Stimulated activated CD8-positive, alpha-beta memory T cell treated with anti-CD3 and anti-CD28 coated beads, Interleukin-7, amount 100 ng/mL, for 1 hour (primary cell): Measurements from ENCODE around the gene APBA2.

Source experiments
- DNase-seq, 2 donors: peaks; one replicate each; pipeline ENCODE4 v3.0.0-alpha.2; 2020; ENCODE audit warnings: low read depth in 2 of 2

APBA2 gene

GRCh38 chr15:28896951-28897350, 11.2 kb downstream of the APBA2 start:
- no peak for DNase-seq

GRCh38 chr15:28897861-28898585, 12.2 kb downstream of the APBA2 start:
- DNase-seq, result no peak

GRCh38 chr15:28899061-28899738, 13.4 kb downstream of the APBA2 start:
- DNase-seq, result no peak

- no peak for DNase-seq
Measured at GRCh38 chr15:28900041-28900891, 14.5 kb downstream of the APBA2 start.

DNA sequence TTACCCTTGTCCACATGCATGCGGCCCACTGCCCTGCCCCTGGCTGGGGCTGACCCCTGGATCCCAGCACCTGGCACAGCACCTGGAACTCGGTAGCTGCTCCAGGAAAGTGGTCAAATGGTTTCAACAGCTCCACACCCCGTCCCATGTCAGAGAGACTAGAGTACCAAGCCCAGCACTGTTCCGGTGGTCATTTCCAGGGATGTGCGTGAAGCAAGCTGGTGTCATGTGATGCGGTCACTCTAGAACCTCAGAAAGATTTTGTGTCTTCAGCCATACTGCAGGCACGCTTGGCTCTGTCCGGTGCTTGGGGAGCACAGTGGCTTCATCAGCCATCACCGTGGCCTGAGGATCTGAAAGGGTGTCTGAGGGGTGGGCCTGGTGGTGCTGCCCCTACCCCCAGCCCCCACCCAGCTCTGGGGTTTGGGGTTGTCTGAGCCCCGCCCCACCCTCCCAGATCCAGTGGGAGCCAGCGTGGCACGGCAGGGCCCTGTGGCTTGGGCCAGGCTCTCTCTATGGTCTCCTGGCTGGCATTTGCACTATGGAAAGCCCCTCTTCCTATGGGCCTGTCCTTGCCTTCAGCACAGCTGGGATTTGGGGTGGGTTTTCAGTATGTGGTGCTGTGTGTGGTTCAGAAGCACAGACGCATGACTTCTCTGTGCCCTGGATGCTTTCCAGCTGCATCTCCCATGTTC, 15.3 kb downstream of the APBA2 start:
- DNase-seq, result no peak

DNA sequence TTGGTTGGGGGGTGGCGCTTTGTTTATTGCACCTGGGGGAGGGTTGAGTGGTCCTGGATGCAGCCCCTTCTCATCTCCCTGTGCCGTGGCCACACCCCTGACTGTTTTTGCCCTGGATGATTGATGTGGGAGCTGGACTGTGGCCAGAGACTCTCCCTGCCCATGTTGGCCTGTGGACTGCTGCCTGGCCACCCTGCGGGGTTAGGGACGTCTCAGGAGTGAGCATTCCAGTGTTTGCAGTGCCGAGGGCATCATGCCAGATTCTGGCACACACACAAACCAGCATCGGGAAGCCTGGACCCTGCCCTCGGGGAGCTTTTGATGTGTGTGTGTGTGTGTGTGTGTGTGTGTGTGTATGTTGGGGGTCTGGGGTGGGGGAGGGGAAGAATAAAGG, 15.8 kb downstream of the APBA2 start:
- DNase-seq, result no peak

GRCh38 chr15:28901987-28902745, 16.4 kb downstream of the APBA2 start:
- DNase-seq, result no peak

DNA sequence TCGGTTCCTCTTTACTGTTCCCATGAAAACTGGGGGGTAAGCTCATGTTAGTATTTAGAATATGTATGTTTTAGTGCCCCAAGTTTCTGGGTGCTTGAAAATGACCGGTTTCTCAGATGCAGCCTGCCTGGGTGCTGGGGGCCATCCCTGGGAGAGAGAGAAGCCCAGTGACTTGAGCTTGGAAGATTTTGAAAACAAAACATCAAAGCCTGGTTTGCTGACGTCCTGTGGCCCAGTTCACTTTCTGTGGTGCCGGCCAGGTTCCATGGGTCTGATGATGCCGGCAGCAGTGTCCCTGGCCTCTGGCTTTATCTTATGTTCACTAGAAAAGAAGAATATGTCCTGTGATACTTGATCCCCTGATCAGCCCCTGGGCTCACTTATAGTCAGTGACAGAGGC, 17.1 kb downstream of the APBA2 start:
- DNase-seq, result no peak

DNA sequence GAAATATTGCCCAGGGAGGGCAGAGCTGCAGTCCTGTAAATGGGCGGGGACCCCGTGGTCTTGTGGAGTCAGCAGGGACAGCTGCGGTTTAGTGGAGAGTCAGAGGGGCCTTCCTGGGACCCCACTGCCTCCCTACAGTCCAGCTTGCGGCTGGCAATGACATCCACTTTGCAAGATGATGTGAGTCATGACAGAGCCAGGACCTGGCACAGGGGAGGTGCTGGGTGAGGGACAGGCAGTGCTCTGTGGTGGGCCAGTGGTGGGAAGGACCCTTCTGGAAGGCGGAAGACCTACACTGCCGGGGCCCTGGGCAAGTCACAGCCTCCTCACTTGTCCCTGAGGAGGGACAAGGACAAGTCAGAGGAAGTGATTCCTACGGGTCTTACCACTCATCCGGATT, 17.8 kb downstream of the APBA2 start:
- no peak for DNase-seq

GRCh38 chr15:28904003-28904402, 18.2 kb downstream of the APBA2 start:
- no peak for DNase-seq

DNA sequence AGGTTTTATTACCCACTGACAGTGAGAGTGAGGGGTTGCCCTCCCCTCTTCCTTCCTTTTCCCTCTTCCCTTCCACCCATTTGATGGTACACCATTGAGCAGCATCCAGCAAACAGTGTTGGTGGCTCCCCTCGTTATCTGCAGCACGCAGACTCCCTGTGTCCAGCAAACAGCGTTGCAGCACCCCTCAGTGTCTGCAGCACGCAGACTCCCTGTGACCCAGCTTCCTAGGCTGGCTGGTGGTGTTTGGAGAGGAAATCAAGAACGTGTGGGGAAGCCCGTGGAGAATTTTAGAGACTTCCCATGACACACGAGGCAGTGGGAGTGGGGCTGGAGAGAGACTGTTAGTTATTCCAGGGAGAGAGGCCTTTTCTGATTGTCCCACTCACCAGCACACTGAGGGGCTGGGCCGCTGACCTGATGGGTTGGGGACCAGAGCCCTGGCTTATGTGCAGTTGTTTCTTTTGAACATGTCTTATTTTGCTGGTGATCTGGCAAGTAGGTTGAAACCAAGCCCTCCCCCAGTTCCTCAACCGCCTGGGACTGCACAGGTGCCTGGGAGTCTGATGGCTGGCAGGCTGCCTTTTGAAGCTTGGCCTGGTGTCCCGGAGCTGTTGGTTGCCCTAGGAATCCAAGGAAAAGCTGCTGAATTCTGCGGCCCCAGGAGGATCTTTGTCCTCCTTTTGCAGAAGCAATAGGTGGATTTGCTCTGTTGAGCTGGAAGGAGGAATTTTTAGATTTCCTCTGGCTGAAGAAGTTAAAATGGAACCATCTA, 19.0 kb downstream of the APBA2 start:
- DNase-seq, result no peak

DNA sequence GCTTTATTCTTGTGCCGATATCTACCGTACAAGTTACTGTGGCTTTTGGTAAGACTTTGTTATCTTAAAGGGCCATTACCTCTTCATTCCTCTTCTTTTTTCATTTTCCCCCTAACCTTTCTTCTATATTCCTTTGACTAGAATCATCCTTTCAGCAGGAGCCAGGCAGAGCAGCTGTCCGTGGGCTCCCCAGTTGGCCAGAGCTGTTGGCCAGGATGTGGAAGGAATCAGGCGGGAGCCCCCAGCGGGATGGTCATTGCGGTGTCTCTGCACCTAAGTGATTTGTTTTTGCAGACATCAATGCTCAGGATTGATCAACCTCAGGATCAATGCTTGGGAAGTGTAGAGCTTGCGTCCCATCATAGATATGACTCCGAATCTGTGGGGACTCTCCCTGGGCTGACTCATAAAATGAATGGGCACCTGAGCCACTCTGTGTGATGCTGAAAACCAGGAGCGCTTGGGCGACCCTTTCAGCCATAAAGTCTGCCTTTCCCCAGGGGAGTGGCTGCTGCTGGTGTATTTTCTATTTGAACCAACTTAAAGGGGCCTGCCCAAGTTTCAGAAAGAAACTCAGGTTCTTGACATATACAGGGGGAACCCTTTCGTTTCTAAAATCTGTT, 21.7 kb downstream of the APBA2 start:
- no peak for DNase-seq

GRCh38 chr15:28909958-28910500, 24.3 kb downstream of the APBA2 start:
- no peak for DNase-seq

DNA sequence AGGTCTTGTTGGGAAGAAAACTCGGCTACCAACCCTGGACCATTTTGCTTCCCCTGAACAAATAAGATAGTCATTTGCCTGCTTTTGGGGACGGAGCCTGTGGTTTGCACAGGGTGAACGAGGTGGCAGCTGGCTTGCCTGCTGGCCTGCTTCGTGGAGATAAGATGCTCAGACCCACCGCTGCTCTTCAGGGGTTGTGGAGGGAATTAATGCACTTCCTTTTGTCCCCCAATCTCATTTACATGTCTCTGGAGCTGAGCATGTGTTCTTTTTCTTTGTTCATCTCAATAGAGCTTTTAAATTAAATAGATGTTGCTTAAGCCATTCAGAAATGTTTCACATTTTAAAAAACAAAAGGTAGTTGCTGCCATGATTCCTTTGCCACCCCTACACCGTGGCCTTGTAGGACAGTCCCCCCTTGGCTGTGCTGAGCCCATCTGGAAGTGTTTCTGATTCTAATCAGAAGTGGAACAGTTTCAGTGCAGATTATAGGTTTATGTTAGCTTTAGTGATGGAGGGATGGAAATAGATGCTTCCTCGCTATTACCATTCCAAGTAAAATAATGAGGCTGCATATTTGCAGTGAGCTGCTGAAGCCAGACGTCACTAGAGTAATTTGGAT, 25.6 kb downstream of the APBA2 start:
- DNase-seq, result no peak

GRCh38 chr15:28912422-28912821, 26.6 kb downstream of the APBA2 start:
- DNase-seq, result no peak

DNA sequence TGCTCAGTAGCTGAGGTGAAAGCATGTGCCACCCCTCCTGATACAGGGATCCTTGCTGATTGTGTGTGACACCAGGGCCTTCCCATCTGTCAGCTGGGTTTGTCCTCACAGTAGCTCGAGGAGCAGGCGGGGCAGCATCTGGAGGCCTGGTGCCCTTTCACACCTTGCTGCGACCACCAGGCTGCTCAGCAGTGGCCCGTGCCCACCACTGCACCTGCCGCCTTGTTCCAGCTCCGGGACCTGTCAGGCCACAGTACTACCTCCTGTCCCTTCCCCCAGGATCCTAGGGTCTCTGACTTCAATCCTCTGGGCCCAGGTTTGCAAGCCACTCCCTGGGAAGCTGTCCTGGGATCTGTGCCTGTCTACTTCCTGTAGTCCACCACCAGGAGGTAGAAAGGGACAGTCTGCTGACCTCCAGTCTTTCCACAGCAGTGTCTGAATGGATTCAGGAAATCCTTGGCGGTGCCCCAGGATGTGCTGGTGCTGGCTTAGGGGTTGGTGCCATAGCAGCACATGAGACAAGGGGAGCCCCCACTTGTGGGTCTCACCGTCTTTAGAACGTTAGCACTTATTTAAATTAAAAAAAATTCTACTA, 27.5 kb downstream of the APBA2 start:
- no peak for DNase-seq

DNA sequence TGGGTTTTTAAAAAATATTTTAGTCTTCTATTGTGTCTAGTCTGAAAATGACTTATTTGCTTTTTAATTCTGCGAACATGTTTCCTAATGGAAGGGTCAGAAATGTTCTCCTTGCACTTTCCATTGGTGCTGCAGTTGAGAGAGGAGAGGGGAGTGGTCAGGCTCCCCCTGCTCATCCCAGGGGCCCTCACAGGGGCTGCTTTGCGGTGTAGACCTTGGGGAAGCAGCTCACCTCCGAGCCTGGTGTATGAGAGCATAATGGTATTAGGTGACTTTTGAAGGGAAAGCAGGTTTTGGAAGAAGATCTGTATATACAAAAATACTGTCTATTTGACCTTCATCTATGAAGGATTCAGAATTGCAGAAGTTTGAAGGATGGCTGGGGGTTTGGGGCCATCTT, 28.3 kb downstream of the APBA2 start:
- no peak for DNase-seq

GRCh38 chr15:28914483-28915023, 28.8 kb downstream of the APBA2 start:
- no peak for DNase-seq
